Right lung (tissue), 2 donors: ENCODE measurements around the gene KRABD2.
"Not testable (repeated sequence)": the region's sequence is repeated elsewhere in the genome, so short reads cannot be mapped to it uniquely, and the experiment has no call there.

ENCODE experiments used
- DNase-seq, 2 donors: peaks; one replicate each; pipeline ENCODE4 v3.0.0-alpha.2; 2013

The KRABD2 gene

GRCh38 chr17:8376271-8377067 is at the start of gene KRABD2:
TSS of gene KRABD2 (minus strand) at chr17:8376704.
- peak; percentile 84 to 86 for DNase-seq

GRCh38 chr17:8421571-8421970 is 45.1 kb upstream of the KRABD2 start:
- DNase-seq = no peak

GRCh38 chr17:8420041-8420934 is 43.8 kb upstream of the KRABD2 start:
- peak; percentile 83 to 85 for DNase-seq

GRCh38 chr17:8419305-8419704 is 42.8 kb upstream of the KRABD2 start:
- DNase-seq = no peak

- no peak for DNase-seq
Observed at GRCh38 chr17:8418471-8418870, 42.0 kb upstream of the KRABD2 start.

- no peak for DNase-seq
Observed at GRCh38 chr17:8417806-8418205, 41.3 kb upstream of the KRABD2 start.

- no peak for DNase-seq
Observed at GRCh38 chr17:8413938-8414337, 37.4 kb upstream of the KRABD2 start.

- DNase-seq = no peak
Observed at GRCh38 chr17:8413328-8413727, 36.8 kb upstream of the KRABD2 start.

- no peak for DNase-seq
Observed at GRCh38 chr17:8412089-8412488, 35.6 kb upstream of the KRABD2 start.

- no peak for DNase-seq
Observed at GRCh38 chr17:8410883-8411238, 34.4 kb upstream of the KRABD2 start.

GRCh38 chr17:8409966-8410882 is 33.7 kb upstream of the KRABD2 start:
- DNase-seq = peak; percentile 78 to 89

- no peak for DNase-seq
Observed at GRCh38 chr17:8408371-8408770, 31.9 kb upstream of the KRABD2 start.

- DNase-seq = no peak
Observed at GRCh38 chr17:8406174-8406573, 29.7 kb upstream of the KRABD2 start.

- DNase-seq = no peak
Observed at GRCh38 chr17:8405499-8406016, 29.1 kb upstream of the KRABD2 start.

- DNase-seq = no peak
Observed at GRCh38 chr17:8402921-8403536, 26.5 kb upstream of the KRABD2 start.

- no peak for DNase-seq
Observed at GRCh38 chr17:8401107-8401506, 24.6 kb upstream of the KRABD2 start.

GRCh38 chr17:8398980-8399379 is 22.5 kb upstream of the KRABD2 start:
- no peak for DNase-seq

- DNase-seq = no peak
Observed at GRCh38 chr17:8397636-8398035, 21.1 kb upstream of the KRABD2 start, which contains the start of gene RNF222. TSS of gene RNF222 (minus strand) at chr17:8397827. CDS start at chr17:8393461, 4,366 bp downstream.

- not testable (repeated sequence) for DNase-seq
Observed at GRCh38 chr17:8394497-8394896, 18.0 kb upstream of the KRABD2 start.

GRCh38 chr17:8393470-8394231 is 17.1 kb upstream of the KRABD2 start:
- no peak for DNase-seq
